Astrocyte (in vitro differentiated cells and primary cell): ENCODE measurements around the gene CHN1. TPM values are rescaled to one million over a fixed set of nuclear protein-coding genes. Genes with fewer than 3 reads are reported as not detected.

Experiments
- DNase-seq: peaks from one replicate; pipeline ENCODE4 v3.0.0-alpha.2; 2010; ENCODE audit warnings: low read depth
- FAIRE-seq: peaks from 2 replicates; lab custom pipeline; 2011; peaks lifted over from hg19 to GRCh38; lab: Jason Lieb, UNC
- H2AFZ ChIP-seq: 2 replicates; pipeline ENCODE4 v1.6.0; 2012; ENCODE audit warnings: low read depth, low read length, inconsistent platforms
- H3K27ac ChIP-seq: 2 replicates; pipeline ENCODE4 v1.5.1; 2011; ENCODE audit warnings: low read depth, low read length, inconsistent platforms
- H3K27me3 ChIP-seq: 2 replicates; pipeline ENCODE4 v1.6.0; 2011; ENCODE audit warnings: low read length, inconsistent platforms; ENCODE audit not compliant: insufficient read depth
- H3K36me3 ChIP-seq: 2 replicates; pipeline ENCODE4 v1.5.1; 2011; ENCODE audit warnings: low read length, inconsistent platforms; ENCODE audit not compliant: insufficient read depth
- H3K4me1 ChIP-seq: 2 replicates; pipeline ENCODE4 v1.5.1; 2011; ENCODE audit warnings: low read length, inconsistent platforms; ENCODE audit not compliant: insufficient read depth
- H3K4me2 ChIP-seq: 2 replicates; pipeline ENCODE4 v1.6.0; 2012; ENCODE audit warnings: low read length, inconsistent platforms
- H3K4me3 ChIP-seq: 2 replicates; pipeline ENCODE4 v1.5.1; 2011; ENCODE audit warnings: low read depth, mild to moderate bottlenecking, low read length, inconsistent platforms; ENCODE audit not compliant: insufficient read depth
- H3K79me2 ChIP-seq: 2 replicates; pipeline ENCODE4 v1.6.0; 2012; ENCODE audit warnings: mild to moderate bottlenecking, low read length, inconsistent platforms; ENCODE audit not compliant: insufficient read depth
- H3K9ac ChIP-seq: 2 replicates; pipeline ENCODE4 v1.6.0; 2012; ENCODE audit warnings: mild to moderate bottlenecking, low read length, inconsistent platforms
- H3K9me3 ChIP-seq: 2 replicates; pipeline ENCODE4 v1.5.1; 2012; ENCODE audit warnings: low read depth, mild to moderate bottlenecking, low read length, inconsistent platforms; ENCODE audit not compliant: insufficient read depth
- H4K20me1 ChIP-seq: 2 replicates; pipeline ENCODE4 v1.6.0; 2012; ENCODE audit warnings: low read length, inconsistent platforms; ENCODE audit not compliant: insufficient read depth
- H3K27ac Mint-ChIP-seq: one replicate; pipeline ENCODE4 v1.8.0; 2021; ENCODE audit warnings: mild to moderate bottlenecking, mixed read lengths; ENCODE audit not compliant: unreplicated experiment
- H3K27me3 Mint-ChIP-seq: one replicate; pipeline ENCODE4 v1.8.0; 2021; ENCODE audit warnings: low read depth, mixed read lengths; ENCODE audit not compliant: unreplicated experiment
- H3K36me3 Mint-ChIP-seq: one replicate; pipeline ENCODE4 v1.8.0; 2021; ENCODE audit warnings: low read depth, mixed read lengths; ENCODE audit not compliant: unreplicated experiment
- H3K4me1 Mint-ChIP-seq: one replicate; pipeline ENCODE4 v1.8.0; 2021; ENCODE audit warnings: low read depth, mixed read lengths; ENCODE audit not compliant: unreplicated experiment
- H3K4me3 Mint-ChIP-seq: one replicate; pipeline ENCODE4 v1.8.0; 2021; ENCODE audit warnings: mild to moderate bottlenecking, moderate library complexity, mixed read lengths; ENCODE audit not compliant: unreplicated experiment
- H3K9me3 Mint-ChIP-seq: one replicate; pipeline ENCODE4 v1.8.0; 2021; ENCODE audit warnings: mild to moderate bottlenecking, mixed read lengths; ENCODE audit not compliant: unreplicated experiment
- CTCF ChIP-seq: IDR thresholded peaks from 2 replicates; pipeline ENCODE4 v1.5.1; 2011; ENCODE audit warnings: low read depth, mild to moderate bottlenecking, inconsistent platforms, low read length, moderate library complexity; ENCODE audit not compliant: insufficient read depth
- EZH2 ChIP-seq: IDR thresholded peaks from 2 replicates; pipeline ENCODE4 v1.6.1; 2012; ENCODE audit warnings: mild to moderate bottlenecking, low read length, inconsistent platforms; ENCODE audit not compliant: insufficient read depth
- total RNA-seq: library from RNA; stranded (reverse); gene quantifications from 2 replicates; pipeline ENCODE4 v1.2.1, GENCODE V29; 2021

Gene CHN1
- total RNA-seq, 1 donor from 2014 or later, result 23.9 TPM

DNA sequence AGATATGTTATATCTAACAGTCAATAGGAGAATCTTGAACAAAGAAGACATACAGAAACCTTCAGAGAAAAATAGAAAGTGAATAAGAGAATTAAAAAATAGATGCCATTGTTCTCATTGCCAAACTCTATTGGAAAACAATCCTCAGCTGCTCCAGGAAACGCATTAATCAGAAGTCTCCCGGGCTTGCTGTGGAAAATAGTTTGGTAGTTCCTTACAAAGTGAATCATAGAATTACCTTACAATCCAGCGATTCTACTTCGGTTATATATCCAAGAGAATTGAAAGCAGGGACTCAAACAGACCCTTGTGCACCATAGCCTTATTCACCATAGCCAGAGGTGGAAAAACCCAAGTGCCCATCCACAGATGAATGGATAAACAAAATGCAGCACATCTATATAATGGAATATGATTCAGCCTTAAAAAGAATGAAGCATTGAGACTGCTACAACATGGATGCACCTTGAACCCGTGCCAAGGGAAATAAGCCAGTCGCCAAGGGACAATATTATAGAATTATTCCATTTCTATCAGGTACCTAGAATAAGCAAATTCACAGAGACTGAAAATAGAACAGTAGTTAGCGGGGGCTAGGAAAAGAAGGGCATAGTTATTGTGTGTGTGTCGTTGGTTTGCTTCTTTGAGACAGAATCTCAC is 219.0 kb downstream of the CHN1 start:
- Histone ChIP-seq H3K79me2 (no peaks in the 10 kb centered on the region), H3K4me3 (no peak overlapping the region), H4K20me1 (no peaks in the 10 kb centered on the region), H3K27ac (peak overlapping the region; percentile 98), H2AFZ (peak overlapping the region; percentile 50), H3K27me3 (no peaks in the 10 kb centered on the region), H3K4me2 (peak overlapping the region; percentile 46), H3K9ac (peak overlapping the region; percentile 80), H3K4me1 (peaks cover 37% of the 10 kb centered on the region), H3K9me3 (no peaks in the 10 kb centered on the region), H3K36me3 (no peaks in the 10 kb centered on the region)
- peak overlapping the region; percentile 91 for H3K27ac Mint-ChIP-seq
- no peak for FAIRE-seq
- TF ChIP-seq CTCF (no peak), EZH2 (no peak)
- no peaks in the 10 kb centered on the region for H3K27me3 Mint-ChIP-seq
- no peak overlapping the region for H3K4me3 Mint-ChIP-seq
- no peaks in the 10 kb centered on the region for H3K36me3 Mint-ChIP-seq
- peak; percentile 91 for DNase-seq
- H3K4me1 Mint-ChIP-seq, result peaks cover 26% of the 10 kb centered on the region
- H3K9me3 Mint-ChIP-seq, result peaks cover 2% of the 10 kb centered on the region

DNA sequence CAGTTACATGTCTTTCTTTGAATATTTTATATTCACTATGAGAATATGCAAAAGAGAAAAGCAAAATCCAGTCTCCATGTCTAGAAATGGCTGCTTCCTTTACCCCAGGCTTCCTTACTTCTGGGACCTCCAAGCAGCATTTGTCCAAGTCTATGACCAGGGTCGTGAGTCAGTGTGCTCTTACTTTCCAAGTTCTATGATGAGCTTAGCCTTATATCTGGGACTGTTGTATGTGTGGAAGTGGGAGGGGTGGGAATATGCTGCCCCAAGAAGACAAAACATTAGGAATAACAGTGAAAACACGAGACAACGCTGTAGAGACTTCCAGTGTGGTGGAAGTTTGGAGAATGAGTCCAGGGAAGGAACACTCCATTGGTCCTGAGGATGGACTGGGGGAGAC is 219.7 kb downstream of the CHN1 start:
- Histone ChIP-seq H3K9me3 (no peaks in the 10 kb centered on the region), H3K4me3 (no peak overlapping the region), H4K20me1 (no peaks in the 10 kb centered on the region), H3K36me3 (no peaks in the 10 kb centered on the region), H3K27ac (peak overlapping the region; percentile 98), H3K4me1 (peaks cover 38% of the 10 kb centered on the region), H3K79me2 (no peaks in the 10 kb centered on the region), H3K9ac (peak overlapping the region; percentile 80), H3K4me2 (peak overlapping the region; percentile 46), H2AFZ (peak overlapping the region; percentile 50), H3K27me3 (no peaks in the 10 kb centered on the region)
- H3K4me1 Mint-ChIP-seq, result peaks cover 29% of the 10 kb centered on the region
- H3K4me3 Mint-ChIP-seq, result no peak overlapping the region
- no peak overlapping the region for H3K27ac Mint-ChIP-seq
- H3K36me3 Mint-ChIP-seq, result no peaks in the 10 kb centered on the region
- FAIRE-seq, result no peak
- peaks cover 2% of the 10 kb centered on the region for H3K9me3 Mint-ChIP-seq
- TF ChIP-seq CTCF (no peak), EZH2 (no peak)
- no peaks in the 10 kb centered on the region for H3K27me3 Mint-ChIP-seq
- peak; percentile 60 for DNase-seq

- no peaks in the 10 kb centered on the region for H3K79me2 ChIP-seq
- TF ChIP-seq EZH2, result no peak
- no peak for TF ChIP-seq CTCF
- H3K36me3 ChIP-seq, result no peaks in the 10 kb centered on the region
- H3K9me3 Mint-ChIP-seq, result peaks cover 2% of the 10 kb centered on the region
- FAIRE-seq (no peak), DNase-seq (no peak)
- no peaks in the 10 kb centered on the region for H3K27me3 Mint-ChIP-seq
- H3K9ac ChIP-seq, result no peak overlapping the region
- no peaks in the 10 kb centered on the region for H3K9me3 ChIP-seq
- H3K27ac Mint-ChIP-seq, result no peak overlapping the region
- H4K20me1 ChIP-seq, result no peaks in the 10 kb centered on the region
- H3K4me3 ChIP-seq, result no peak overlapping the region
- peaks cover 33% of the 10 kb centered on the region for H3K4me1 Mint-ChIP-seq
- H3K4me1 ChIP-seq, result peaks cover 44% of the 10 kb centered on the region
- peak overlapping the region; percentile 14 for H2AFZ ChIP-seq
- H3K36me3 Mint-ChIP-seq, result no peaks in the 10 kb centered on the region
- peak overlapping the region; percentile 98 for H3K27ac ChIP-seq
- no peaks in the 10 kb centered on the region for H3K27me3 ChIP-seq
- no peak overlapping the region for H3K4me3 Mint-ChIP-seq
- H3K4me2 ChIP-seq, result no peak overlapping the region
These were observed 220.3 kb downstream of the CHN1 start for GRCh38 chr2:174784909-174785308.
